ENCODE data around the gene SORCS3. TPM values are rescaled to one million over a fixed set of nuclear protein-coding genes. Genes with fewer than 3 reads are reported as not detected.

SORCS3 gene
- total RNA-seq, 1 experiment from 2014 or later: not detected

- Histone ChIP-seq H3K36me3 (ENCODE audit: control insufficient read depth in 1 of 2, insufficient read depth in 2 of 2, low read length in 2 of 2) (no peaks in the 10 kb centered on the region), H3K27ac (ENCODE audit: low read depth, low read length) (no peak overlapping the region), H3K4me1 (ENCODE audit: control insufficient read depth in 1 of 2, insufficient read depth in 2 of 2, low read length in 2 of 2) (no peaks in the 10 kb centered on the region), H4K20me1 (ENCODE audit: insufficient read depth) (no peaks in the 10 kb centered on the region), H3K4me3 (replicated peaks in 1 of 2; ENCODE audit: low read depth in 1 of 2, low read length in 2 of 2) (no peak overlapping the region), H3K4me2 (ENCODE audit: low read length) (no peak overlapping the region), H3K9ac (ENCODE audit: low read length) (no peak overlapping the region), H3K79me2 (ENCODE audit: insufficient read depth, low read length) (no peaks in the 10 kb centered on the region), H3K27me3 (ENCODE audit: insufficient read depth, low read length) (no peaks in the 10 kb centered on the region), H2AFZ (ENCODE audit: low read depth, low read length, poor library complexity, severe bottlenecking) (no peak overlapping the region), H3K9me3 (ENCODE audit: control insufficient read depth in 1 of 2, insufficient read depth in 1 of 2, low read depth in 1 of 2, low read length in 2 of 2) (peaks cover 5 to 12% of the 10 kb centered on the region in 2 experiments; a peak in 2 of 4 replicates), H3K9me2 (ENCODE audit: insufficient read depth) (no peaks in the 10 kb centered on the region)
- BruUV-seq (replicated peaks): no TSS peak
- intact Hi-C loops (cut with micrococcal nuclease): no loop called here
- ChIA-PET CTCF (no interaction called here), POLR2A (no interaction called here), RAD21 (ENCODE audit: low non-redundant PET in 1 of 2, low total read pairs in 2 of 2, uncharacterized antibody in 2 of 2, unreplicated experiment in 2 of 2) (no interaction called here)
- no peak for TF ChIP-seq EZH2phosphoT487 (IDR thresholded peaks at IDR 0.05; ENCODE audit: borderline replicate concordance)
- TF ChIP-seq FOSL1 (IDR thresholded peaks at IDR 0.05; ENCODE audit: low read depth): no peak
- TF ChIP-seq CEBPB (IDR thresholded peaks at IDR 0.05; ENCODE audit: low read depth): no peak
- no peak for TF ChIP-seq ZBTB33 (IDR thresholded peaks at IDR 0.05; ENCODE audit: extremely low read depth, insufficient replicate concordance, low read length)
- no peak for TF ChIP-seq YY1 (IDR thresholded peaks at IDR 0.05; ENCODE audit: extremely low read depth, insufficient replicate concordance, low read depth, low read length)
- no peak for TF ChIP-seq SP1 (IDR thresholded peaks at IDR 0.05; ENCODE audit: low read depth)
- TF ChIP-seq JUND (IDR thresholded peaks at IDR 0.05): no peak
- no peak for TF ChIP-seq ZFX (IDR thresholded peaks at IDR 0.05)
- no peak for TF ChIP-seq POLR2A (IDR thresholded peaks at IDR 0.05; ENCODE audit: borderline replicate concordance, extremely low read depth, insufficient read depth, insufficient read length)
- no peak for TF ChIP-seq ELF1 (IDR thresholded peaks at IDR 0.05; ENCODE audit: borderline replicate concordance, low read depth)
- no peak for ATAC-seq
- no peak for DNase-seq (ENCODE audit: low read depth, low spot score)
These were observed 598.5 kb downstream of the SORCS3 start for GRCh38 chr10:105239311-105240219.
